Measurements from ENCODE around the gene ALDH1A2. TPM values are rescaled to one million over a fixed set of nuclear protein-coding genes. Genes with fewer than 3 reads are reported as not detected.

The ALDH1A2 gene
- polyA plus RNA-seq, 3 donors = 0.41 to 5.1 (median 3.4) TPM

- no peaks in the 10 kb centered on the region for H3K36me3 Mint-ChIP-seq
- Histone ChIP-seq H3K9me3 (replicated peaks in 1 of 2; ENCODE audit: control insufficient read depth in 1 of 2, insufficient read depth in 1 of 2, low read length in 2 of 2) (no peaks in the 10 kb centered on the region), H3K27ac (ENCODE audit: low read depth in 1 of 2, low read length in 2 of 2) (no peak overlapping the region), H3K4me2 (replicated peaks; ENCODE audit: extremely low read depth, low read length, poor library complexity, severe bottlenecking) (no peak overlapping the region), H3K79me2 (ENCODE audit: insufficient read depth, low read length) (no peaks in the 10 kb centered on the region), H3K9ac (ENCODE audit: insufficient read depth, low read length, poor library complexity, severe bottlenecking) (no peak overlapping the region), H3K4me3 (replicated peaks in 1 of 3; ENCODE audit: low read depth in 2 of 3, low read length in 3 of 3) (no peak overlapping the region), H2AFZ (ENCODE audit: insufficient read depth, low read depth, low read length, poor library complexity, severe bottlenecking) (no peak overlapping the region), H4K20me1 (ENCODE audit: insufficient read depth, low read length) (no peaks in the 10 kb centered on the region), H3K27me3 (ENCODE audit: control insufficient read depth in 2 of 2, insufficient read depth in 2 of 2, low read length in 2 of 2) (no peaks in the 10 kb centered on the region), H3K4me1 (ENCODE audit: control insufficient read depth in 1 of 2, insufficient read depth in 2 of 2, low read length in 2 of 2) (no peaks in the 10 kb centered on the region), H3K36me3 (replicated peaks in 1 of 2; ENCODE audit: control insufficient read depth in 1 of 2, insufficient read depth in 2 of 2, low read length in 2 of 2) (no peaks in the 10 kb centered on the region)
- no peak overlapping the region for H3K4me3 Mint-ChIP-seq
- no peaks in the 10 kb centered on the region for H3K4me1 Mint-ChIP-seq
- intact Hi-C loops (cut with micrococcal nuclease) = no loop called here
- no peak for TF ChIP-seq CTCF (IDR thresholded peaks at IDR 0.05)
- H3K9me3 Mint-ChIP-seq = peaks cover 0 to 4% (median 2%) of the 10 kb centered on the region in 7 donors
- no peak overlapping the region for H3K27ac Mint-ChIP-seq
- no CpG with 5 or more reads among the region's 3 CpGs for WGBS (ENCODE audit: insufficient coverage)
- peaks cover 2 to 11% (median 5%) of the 10 kb centered on the region in 3 donors for H3K27me3 Mint-ChIP-seq (ENCODE audit: low read depth in 3 of 3)
- no peak for DNase-seq
These were observed 92.0 kb downstream of the ALDH1A2 start for GRCh38 chr15:57973534-57973933.

DNA sequence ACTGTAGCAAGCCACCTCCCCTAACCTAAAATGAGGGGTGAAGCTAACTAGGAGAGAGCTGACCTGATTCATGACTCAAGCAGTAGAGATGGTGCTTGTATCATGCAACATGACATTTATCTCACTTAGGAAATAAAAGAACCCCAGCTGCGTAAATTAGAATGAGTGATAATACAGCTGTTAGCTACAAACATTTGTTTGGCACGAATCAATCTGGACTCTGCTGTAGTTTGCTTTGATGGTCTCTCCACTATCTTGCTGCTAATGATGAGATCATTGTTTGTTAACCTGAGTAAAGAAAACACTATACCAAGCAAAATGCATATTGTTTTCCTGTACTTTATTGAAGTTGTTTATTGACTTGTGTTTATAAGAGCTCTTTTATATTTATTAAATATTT is 92.6 kb downstream of the ALDH1A2 start:
- Histone ChIP-seq H3K4me3 (replicated peaks in 1 of 3; ENCODE audit: low read depth in 2 of 3, low read length in 3 of 3) (no peak overlapping the region), H3K79me2 (ENCODE audit: insufficient read depth, low read length) (no peaks in the 10 kb centered on the region), H2AFZ (ENCODE audit: insufficient read depth, low read depth, low read length, poor library complexity, severe bottlenecking) (no peak overlapping the region), H3K36me3 (replicated peaks in 1 of 2; ENCODE audit: control insufficient read depth in 1 of 2, insufficient read depth in 2 of 2, low read length in 2 of 2) (no peaks in the 10 kb centered on the region), H3K4me1 (ENCODE audit: control insufficient read depth in 1 of 2, insufficient read depth in 2 of 2, low read length in 2 of 2) (no peaks in the 10 kb centered on the region), H3K27ac (ENCODE audit: low read depth in 1 of 2, low read length in 2 of 2) (no peak overlapping the region), H3K9me3 (replicated peaks in 1 of 2; ENCODE audit: control insufficient read depth in 1 of 2, insufficient read depth in 1 of 2, low read length in 2 of 2) (no peaks in the 10 kb centered on the region), H3K4me2 (replicated peaks; ENCODE audit: extremely low read depth, low read length, poor library complexity, severe bottlenecking) (no peak overlapping the region), H4K20me1 (ENCODE audit: insufficient read depth, low read length) (no peaks in the 10 kb centered on the region), H3K9ac (ENCODE audit: insufficient read depth, low read length, poor library complexity, severe bottlenecking) (no peak overlapping the region), H3K27me3 (ENCODE audit: control insufficient read depth in 2 of 2, insufficient read depth in 2 of 2, low read length in 2 of 2) (no peaks in the 10 kb centered on the region)
- Mint-ChIP-seq H3K27ac (no peak overlapping the region), H3K9me3 (peaks cover 0 to 2% (median 2%) of the 10 kb centered on the region in 7 donors), H3K27me3 (ENCODE audit: low read depth in 3 of 3) (peaks cover 3 to 9% (median 5%) of the 10 kb centered on the region in 3 donors), H3K4me1 (no peaks in the 10 kb centered on the region), H3K36me3 (no peaks in the 10 kb centered on the region), H3K4me3 (no peak overlapping the region)
- intact Hi-C loops (cut with micrococcal nuclease) = no loop called here
- DNase-seq = no peak
- TF ChIP-seq CTCF (IDR thresholded peaks at IDR 0.05) = no peak
- no CpG with 5 or more reads among the region's 2 CpGs for WGBS (ENCODE audit: insufficient coverage)

Data from CD14-positive monocyte (primary cell).